H9 (cell line): ENCODE data around the gene DGLUCY. TPM values are rescaled to one million over a fixed set of nuclear protein-coding genes. Genes with fewer than 3 reads are reported as not detected.

Experiments
- DNase-seq: peaks from one replicate; pipeline ENCODE4 v3.0.0-alpha.2; 2017
- H2AFZ ChIP-seq: one replicate; pipeline ENCODE4 v1.6.1; 2013; ENCODE audit warnings: mild to moderate bottlenecking, low read length, control low read depth, moderate library complexity
- H2AK5ac ChIP-seq: 2 replicates; pipeline ENCODE4 v1.6.1; 2013; ENCODE audit warnings: low read length, control low read depth, mixed read lengths; ENCODE audit not compliant: insufficient read length
- H2BK120ac ChIP-seq: one replicate; pipeline ENCODE4 v1.6.1; 2013; ENCODE audit warnings: low read depth, mild to moderate bottlenecking, low read length, control low read depth, inconsistent platforms; ENCODE audit not compliant: poor library complexity, severe bottlenecking
- H2BK12ac ChIP-seq: 2 replicates; pipeline ENCODE4 v1.6.1; 2013; ENCODE audit warnings: low read length, control low read depth, mixed read lengths, low read depth; ENCODE audit not compliant: insufficient read length
- H2BK15ac ChIP-seq: 2 replicates; pipeline ENCODE4 v1.6.1; 2013; ENCODE audit warnings: low read depth, low read length, control low read depth
- H2BK20ac ChIP-seq: one replicate; pipeline ENCODE4 v1.6.1; 2013; ENCODE audit warnings: low read depth, mild to moderate bottlenecking, low read length, control low read depth, inconsistent platforms; ENCODE audit not compliant: poor library complexity, severe bottlenecking
- H2BK5ac ChIP-seq: 2 replicates; pipeline ENCODE4 v1.6.1; 2013; ENCODE audit warnings: low read length, control low read depth, mixed read lengths; ENCODE audit not compliant: insufficient read length
- H3K14ac ChIP-seq: 2 replicates; pipeline ENCODE4 v1.6.1; 2013; ENCODE audit warnings: low read length, control low read depth; ENCODE audit not compliant: insufficient read depth
- H3K18ac ChIP-seq: 2 replicates; pipeline ENCODE4 v1.6.1; 2013; ENCODE audit warnings: low read depth, mild to moderate bottlenecking, mixed read lengths, low read length, control low read depth; ENCODE audit not compliant: insufficient read length
- H3K23ac ChIP-seq: 2 replicates; pipeline ENCODE4 v1.6.1; 2013; ENCODE audit warnings: low read length, control low read depth, mixed read lengths, low read depth; ENCODE audit not compliant: insufficient read length
- H3K23me2 ChIP-seq: 2 replicates; pipeline ENCODE4 v1.6.1; 2013; ENCODE audit warnings: low read depth, mild to moderate bottlenecking, mixed read lengths, low read length, control low read depth; ENCODE audit not compliant: insufficient read length, poor library complexity, severe bottlenecking
- H3K27ac ChIP-seq: 2 replicates; pipeline ENCODE4 v1.5.1; 2013; ENCODE audit warnings: low read length, control low read depth, mixed read lengths, low read depth; ENCODE audit not compliant: insufficient read length
- H3K27me3 ChIP-seq: 2 replicates; pipeline ENCODE4 v1.6.1; 2013; ENCODE audit warnings: low read length, control low read depth, inconsistent platforms; ENCODE audit not compliant: insufficient read depth
- H3K4ac ChIP-seq: 2 replicates; pipeline ENCODE4 v1.6.1; 2013; ENCODE audit warnings: low read depth, mild to moderate bottlenecking, control low read depth, inconsistent platforms, low read length, moderate library complexity
- H3K4me1 ChIP-seq: 2 replicates; pipeline ENCODE4 v1.6.1; 2013; ENCODE audit warnings: low read length, control low read depth, inconsistent platforms; ENCODE audit not compliant: insufficient read depth
- H3K4me2 ChIP-seq: 2 replicates; pipeline ENCODE4 v1.6.1; 2013; ENCODE audit warnings: low read length, control low read depth, mixed read lengths; ENCODE audit not compliant: insufficient read length, insufficient read depth
- H3K56ac ChIP-seq: 2 replicates; pipeline ENCODE4 v1.6.1; 2013; ENCODE audit warnings: low read depth, mild to moderate bottlenecking, mixed read lengths, low read length, control low read depth; ENCODE audit not compliant: insufficient read length
- H3K79me1 ChIP-seq: 2 replicates; pipeline ENCODE4 v1.6.1; 2013; ENCODE audit warnings: low read depth, mild to moderate bottlenecking, moderate library complexity, low read length, control low read depth, inconsistent platforms; ENCODE audit not compliant: insufficient read depth, poor library complexity, severe bottlenecking
- H3K79me2 ChIP-seq: 2 replicates; pipeline ENCODE4 v1.6.1; 2013; ENCODE audit warnings: low read length, control low read depth, inconsistent platforms; ENCODE audit not compliant: insufficient read depth
- H3K9ac ChIP-seq: 2 replicates; pipeline ENCODE4 v1.6.1; 2013; ENCODE audit warnings: low read length, control low read depth, mixed read lengths; ENCODE audit not compliant: insufficient read length; ENCODE audit errors: extremely low read depth
- H3K9me3 ChIP-seq: one replicate; pipeline ENCODE4 v1.6.1; 2013; ENCODE audit warnings: low read depth, low read length, inconsistent platforms; ENCODE audit not compliant: control insufficient read depth
- H3T11ph ChIP-seq: one replicate; pipeline ENCODE4 v1.6.1; 2013; ENCODE audit warnings: mild to moderate bottlenecking, low read length, control low read depth, inconsistent platforms
- H4K20me1 ChIP-seq: one replicate; pipeline ENCODE4 v1.6.1; 2013; ENCODE audit not compliant: control insufficient read depth, insufficient read length, insufficient read depth
- H4K5ac ChIP-seq: 2 replicates; pipeline ENCODE4 v1.6.1; 2013; ENCODE audit warnings: low read depth, mild to moderate bottlenecking, mixed read lengths, low read length, control low read depth; ENCODE audit not compliant: insufficient read length
- H4K8ac ChIP-seq: replicated peaks from 2 replicates; pipeline ENCODE4 v1.6.1; 2013; ENCODE audit warnings: low read length, control low read depth, mixed read lengths, low read depth; ENCODE audit not compliant: insufficient read length
- H4K91ac ChIP-seq: 2 replicates; pipeline ENCODE4 v1.6.1; 2013; ENCODE audit warnings: low read depth, mild to moderate bottlenecking, moderate library complexity, mixed read lengths, low read length, control low read depth; ENCODE audit not compliant: insufficient read length
- H3K27ac Mint-ChIP-seq, 3 experiments: 2 replicates in 2 of 3; 3 replicates in 1 of 3; pipeline ENCODE4 v1.8.0; 2020 to 2021; ENCODE audit warnings: mixed read lengths in 3 of 3, mild to moderate bottlenecking in 1 of 3, moderate library complexity in 1 of 3
- H3K27me3 Mint-ChIP-seq: 2 replicates; pipeline ENCODE4 v1.8.0; 2021; ENCODE audit warnings: low read depth, mild to moderate bottlenecking, moderate library complexity, mixed read lengths
- H3K36me3 Mint-ChIP-seq, 3 experiments: 2 replicates in 2 of 3; 3 replicates in 1 of 3; pipeline ENCODE4 v1.8.0; 2020 to 2021; ENCODE audit warnings: low read depth in 3 of 3, mixed read lengths in 3 of 3; ENCODE audit not compliant: insufficient read depth in 1 of 3
- H3K4me1 Mint-ChIP-seq, 2 experiments: 2 replicates each; pipeline ENCODE4 v1.8.0; 2020; ENCODE audit warnings: mixed read lengths in 2 of 2
- H3K4me3 Mint-ChIP-seq, 2 experiments: 2 replicates in 1 of 2; 3 replicates in 1 of 2; pipeline ENCODE4 v1.8.0; 2020 to 2021; ENCODE audit warnings: mild to moderate bottlenecking in 2 of 2, mixed read lengths in 2 of 2, moderate library complexity in 1 of 2
- H3K9me3 Mint-ChIP-seq, 2 experiments: 2 replicates in 1 of 2; 3 replicates in 1 of 2; pipeline ENCODE4 v1.8.0; 2020; ENCODE audit warnings: mild to moderate bottlenecking in 2 of 2, mixed read lengths in 2 of 2, moderate library complexity in 1 of 2
- CTCF ChIP-seq: fragments of 200-600 bp; sonication (generic); conservative IDR thresholded peaks from 3 replicates; pipeline ENCODE4 v1.8.0; 2021; ENCODE audit warnings: antibody characterized with exemption, mild to moderate bottlenecking
- WGBS: extraction: QIAGEN DNeasy Blood & Tissue Kit; methylation state at CpG from one replicate; pipeline ENCODE4 v1.1.7; 2013; ENCODE audit warnings: missing lambda C conversion rate, low lambda C conversion rate, mixed read lengths; ENCODE audit not compliant: insufficient read length; ENCODE audit errors: extremely low coverage; 5-methylcytosine and 5-hydroxymethylcytosine counted together
- total RNA-seq: library from RNA; stranded (reverse); gene quantifications from 2 replicates; pipeline ENCODE4 v1.2.1, GENCODE V29; 2021

Gene DGLUCY
- total RNA-seq, 1 experiment from 2014 or later = 29.6 TPM

- H3K27ac Mint-ChIP-seq = no peak overlapping the region; a peak in 1 of 7 replicates
- no peak for DNase-seq
- no peak overlapping the region for H3K23ac ChIP-seq
- H4K5ac ChIP-seq = no peak overlapping the region
- H2AFZ ChIP-seq = no peak overlapping the region
- WGBS = no CpG with 5 or more reads among the region's 3 CpGs
- no peaks in the 10 kb centered on the region for H3K36me3 Mint-ChIP-seq
- H4K8ac ChIP-seq = no peak overlapping the region
- no peak overlapping the region for H3K18ac ChIP-seq
- no peaks in the 10 kb centered on the region for H3K9me3 Mint-ChIP-seq
- H3K79me2 ChIP-seq = no peaks in the 10 kb centered on the region
- H3K4me3 Mint-ChIP-seq = no peak overlapping the region
- no peak overlapping the region for H3T11ph ChIP-seq
- H2BK5ac ChIP-seq = no peak overlapping the region
- H3K79me1 ChIP-seq = no peaks in the 10 kb centered on the region
- no peak overlapping the region for H3K9ac ChIP-seq
- H3K4me1 ChIP-seq = no peaks in the 10 kb centered on the region; the same call in 1 of the 2 replicates
- no peak overlapping the region for H2BK120ac ChIP-seq
- no peak overlapping the region for H3K14ac ChIP-seq
- H3K4ac ChIP-seq = no peak overlapping the region
- H3K27ac ChIP-seq = no peak overlapping the region
- no peak overlapping the region for H2BK20ac ChIP-seq
- no peak overlapping the region for H3K4me2 ChIP-seq
- H3K27me3 Mint-ChIP-seq = no peaks in the 10 kb centered on the region
- no peaks in the 10 kb centered on the region for H3K27me3 ChIP-seq
- no peak overlapping the region for H3K56ac ChIP-seq
- no peak overlapping the region for H2BK12ac ChIP-seq
- H3K23me2 ChIP-seq = peaks cover 6% of the 10 kb centered on the region
- H4K91ac ChIP-seq = no peak overlapping the region
- no peaks in the 10 kb centered on the region for H3K9me3 ChIP-seq
- H4K20me1 ChIP-seq = no peaks in the 10 kb centered on the region
- H2BK15ac ChIP-seq = no peak overlapping the region
- H3K4me1 Mint-ChIP-seq = no peaks in the 10 kb centered on the region
- no peak overlapping the region for H2AK5ac ChIP-seq
- no peak for TF ChIP-seq CTCF
These were observed 48.6 kb upstream of the DGLUCY start for GRCh38 chr14:91065266-91065665.
